ENCODE results near the gene ERCC1. TPM values are rescaled to one million over a fixed set of nuclear protein-coding genes. Genes with fewer than 3 reads are reported as not detected.

The ERCC1 gene
- total and polyA plus RNA-seq, 4 donors = 19.2 to 28.7 (median 22.0) TPM

DNA sequence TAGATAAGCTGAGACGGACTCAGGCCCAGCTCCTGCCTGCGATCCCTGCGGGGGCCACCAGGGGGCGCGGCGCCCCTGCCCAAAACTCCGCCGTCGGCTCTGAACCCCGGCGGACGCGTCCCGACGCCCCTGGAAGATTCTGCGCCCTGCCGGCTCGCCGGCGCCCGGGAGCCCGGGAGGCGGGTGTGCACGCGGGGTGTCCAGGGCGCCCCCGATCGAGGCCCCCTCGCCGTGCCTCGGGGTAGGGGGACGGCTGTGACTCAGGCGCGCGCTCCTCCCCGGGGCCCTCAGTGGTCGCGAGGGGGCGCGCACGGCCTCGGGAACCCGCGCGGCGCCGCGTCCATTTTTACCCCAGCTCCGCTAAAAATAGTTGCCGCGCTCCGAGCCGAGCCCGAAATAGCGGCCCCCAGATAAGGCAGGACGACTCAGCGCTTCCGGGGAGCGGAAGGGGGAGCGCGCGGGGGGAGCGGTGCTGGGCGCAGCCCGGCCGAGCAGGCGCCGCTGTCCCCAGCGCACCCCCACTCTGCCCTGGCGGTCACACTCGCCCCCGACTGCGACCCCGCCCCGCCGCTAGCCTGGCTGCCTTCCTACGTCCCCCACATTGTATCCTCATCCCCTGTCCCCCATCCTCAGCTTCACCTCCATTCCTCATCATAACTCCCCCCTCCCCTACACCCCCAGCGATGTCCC lies 16.0 kb upstream of the ERCC1 start:
- H3K27me3 ChIP-seq (ENCODE audit: control insufficient read depth in 4 of 4, insufficient read depth in 4 of 4, low read length in 3 of 4) = no peaks in the 10 kb centered on the region
- H3K9me3 ChIP-seq (ENCODE audit: control insufficient read depth in 4 of 4, low read length in 3 of 4) = no peaks in the 10 kb centered on the region
- H3K4me1 ChIP-seq (ENCODE audit: control insufficient read depth in 4 of 4, insufficient read depth in 4 of 4, low read length in 3 of 4) = peaks cover 4 to 14% (median 7%) of the 10 kb centered on the region in 4 donors
- H3K9ac ChIP-seq (ENCODE audit: low read depth in 1 of 2, low read length in 2 of 2) = peak overlapping the region in 1 of 2 donors; percentile 7
- H3K36me3 ChIP-seq (ENCODE audit: control insufficient read depth in 4 of 4, insufficient read depth in 3 of 4, low read depth in 1 of 4, low read length in 3 of 4) = no peaks in the 10 kb centered on the region
- H3K4me3 ChIP-seq (ENCODE audit: low read depth in 1 of 3, low read length in 3 of 3) = peak overlapping the region in 2 of 3 donors; percentile 41 to 84
- peak; percentile 88 for DNase-seq (ENCODE audit: low spot score)
- peak; percentile 93 for TF ChIP-seq CTCF (IDR thresholded peaks at IDR 0.05; ENCODE audit: low read depth, low read length, missing input control)
- peak; percentile 81 to 84 for TF ChIP-seq RAD21 (IDR thresholded peaks at IDR 0.05)
- TF ChIP-seq JUND (IDR thresholded peaks at IDR 0.05) = no peak
- no peak for TF ChIP-seq SP1 (IDR thresholded peaks at IDR 0.05)
- H3K27ac ChIP-seq (ENCODE audit: low read depth in 1 of 2, low read length in 2 of 2) = peak overlapping the region; percentile 39 to 62
- under 1% methylated on average over 78 of the region's 78 CpGs for WGBS

- WGBS = 30% methylated on average over 10 of the region's 10 CpGs
- Histone ChIP-seq H3K36me3 (ENCODE audit: control insufficient read depth in 4 of 4, insufficient read depth in 3 of 4, low read depth in 1 of 4, low read length in 3 of 4) (no peaks in the 10 kb centered on the region), H3K4me1 (ENCODE audit: control insufficient read depth in 4 of 4, insufficient read depth in 4 of 4, low read length in 3 of 4) (peaks cover 0 to 10% (median 3%) of the 10 kb centered on the region in 4 donors), H3K27ac (ENCODE audit: low read depth in 1 of 2, low read length in 2 of 2) (peak overlapping the region in 1 of 2 donors; percentile 39), H3K4me3 (ENCODE audit: low read depth in 1 of 3, low read length in 3 of 3) (peak overlapping the region in 1 of 3 donors; percentile 84), H3K9me3 (ENCODE audit: control insufficient read depth in 4 of 4, low read length in 3 of 4) (no peaks in the 10 kb centered on the region), H3K9ac (ENCODE audit: low read depth in 1 of 2, low read length in 2 of 2) (no peak overlapping the region), H3K27me3 (ENCODE audit: control insufficient read depth in 4 of 4, insufficient read depth in 4 of 4, low read length in 3 of 4) (no peaks in the 10 kb centered on the region)
- TF ChIP-seq NR2F2 (IDR thresholded peaks at IDR 0.05) = no peak
- no peak for TF ChIP-seq EGR1 (IDR thresholded peaks at IDR 0.05; ENCODE audit: low read depth in 2 of 2)
- no peak for TF ChIP-seq GABPA (IDR thresholded peaks at IDR 0.05 in 1 of 2, conservative IDR thresholded peaks at IDR 0.05 in 1 of 2)
- TF ChIP-seq HNF4G (IDR thresholded peaks at IDR 0.05) = no peak
- TF ChIP-seq REST (IDR thresholded peaks at IDR 0.05) = no peak
- TF ChIP-seq FOXA2 (IDR thresholded peaks at IDR 0.05) = no peak
- TF ChIP-seq TAF1 (conservative IDR thresholded peaks at IDR 0.05) = no peak
- TF ChIP-seq RAD21 (IDR thresholded peaks at IDR 0.05) = no peak
- TF ChIP-seq FOXA1 (IDR thresholded peaks at IDR 0.05) = no peak
- no peak for TF ChIP-seq SP1 (IDR thresholded peaks at IDR 0.05)
- no peak for TF ChIP-seq CTCF (IDR thresholded peaks at IDR 0.05; ENCODE audit: low read depth, low read length, missing input control)
- DNase-seq (ENCODE audit: low spot score) = no peak
Measured at GRCh38 chr19:45439190-45439568, 15.5 kb upstream of the ERCC1 start.
